Osteoblast (primary cell): Measurements from ENCODE around the gene INSIG1. TPM values are rescaled to one million over a fixed set of nuclear protein-coding genes. Genes with fewer than 3 reads are reported as not detected.

Experiments
- DNase-seq: peaks from one replicate; pipeline ENCODE4 v3.0.0; 2011; ENCODE audit warnings: low spot score, mixed read lengths; ENCODE audit not compliant: insufficient read length; ENCODE audit errors: missing footprints
- H2AFZ ChIP-seq: 2 replicates; pipeline ENCODE4 v1.6.0; 2011; ENCODE audit warnings: mild to moderate bottlenecking, low read length
- H3K27ac ChIP-seq: 2 replicates; pipeline ENCODE4 v1.5.1; 2011; ENCODE audit warnings: mild to moderate bottlenecking, low read depth, low read length, moderate library complexity
- H3K27me3 ChIP-seq: 2 replicates; pipeline ENCODE4 v1.6.0; 2012; ENCODE audit warnings: mild to moderate bottlenecking, control low read depth, inconsistent platforms, low read length, moderate library complexity; ENCODE audit not compliant: insufficient read depth
- H3K36me3 ChIP-seq: 2 replicates; pipeline ENCODE4 v1.5.1; 2011; ENCODE audit warnings: mild to moderate bottlenecking, low read length, control low read depth, moderate library complexity; ENCODE audit not compliant: insufficient read depth
- H3K4me1 ChIP-seq: 2 replicates; pipeline ENCODE4 v1.5.1; 2011; ENCODE audit warnings: mild to moderate bottlenecking, low read length, control low read depth, moderate library complexity; ENCODE audit not compliant: insufficient read depth
- H3K4me2 ChIP-seq: 2 replicates; pipeline ENCODE4 v1.6.0; 2011; ENCODE audit warnings: mild to moderate bottlenecking, low read length; ENCODE audit not compliant: insufficient read depth
- H3K4me3 ChIP-seq: fragments of 200-600 bp; sonication (generic); 3 replicates; pipeline ENCODE4 v1.5.1; 2012; ENCODE audit warnings: mild to moderate bottlenecking, low read length, inconsistent platforms; ENCODE audit not compliant: insufficient read depth
- H3K79me2 ChIP-seq: 2 replicates; pipeline ENCODE4 v1.6.0; 2012; ENCODE audit warnings: mild to moderate bottlenecking, low read length, control low read depth, inconsistent platforms; ENCODE audit not compliant: insufficient read depth
- H3K9me3 ChIP-seq: 2 replicates; pipeline ENCODE4 v1.5.1; 2011; ENCODE audit warnings: low read depth, low read length, control low read depth
- H4K20me1 ChIP-seq: 2 replicates; pipeline ENCODE4 v1.6.0; 2012; ENCODE audit warnings: mild to moderate bottlenecking, low read length, control low read depth; ENCODE audit not compliant: insufficient read depth
- CTCF ChIP-seq: IDR thresholded peaks from 2 replicates; pipeline ENCODE4 v1.5.1; 2011; ENCODE audit warnings: mild to moderate bottlenecking, low read depth, low read length, moderate library complexity; ENCODE audit errors: extremely low read depth
- total RNA-seq: library from RNA; depleted of rRNA; stranded (reverse); fragments of >200 nt; gene quantifications from 2 replicates; pipeline ENCODE4 v1.2.3, GENCODE V29; 2012

Gene INSIG1
- total RNA-seq, 1 donor = 835 TPM

- no peaks in the 10 kb centered on the region for H4K20me1 ChIP-seq
Observed at GRCh38 chr7:155281398-155281969, 16.2 kb upstream of the INSIG1 start.

DNA sequence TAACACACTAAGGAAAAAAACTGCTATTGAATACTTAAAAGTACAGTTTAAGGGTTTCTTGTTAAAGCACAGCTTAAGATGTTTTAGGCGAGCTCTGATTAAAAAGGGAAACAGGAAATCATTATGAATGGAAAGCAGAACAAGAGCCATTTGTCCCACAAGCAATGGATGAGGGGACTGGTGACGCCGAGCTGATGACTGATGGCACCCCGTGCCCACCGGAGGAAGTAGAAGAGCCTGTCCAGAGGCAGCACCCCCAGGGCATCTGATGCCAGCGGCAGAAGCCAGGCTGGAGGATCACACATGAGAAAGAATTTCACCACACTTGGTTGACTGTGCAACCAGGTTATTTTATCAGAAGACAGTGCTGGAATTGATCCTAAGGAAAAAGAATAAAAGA lies 15.0 kb upstream of the INSIG1 start:
- peak; percentile 25 for DNase-seq
- Histone ChIP-seq H2AFZ (no peak overlapping the region), H3K4me3 (no peak overlapping the region), H3K27me3 (peaks cover 7% of the 10 kb centered on the region), H4K20me1 (no peaks in the 10 kb centered on the region), H3K36me3 (no peaks in the 10 kb centered on the region), H3K4me2 (no peak overlapping the region), H3K79me2 (no peaks in the 10 kb centered on the region), H3K9me3 (no peaks in the 10 kb centered on the region), H3K4me1 (peaks cover 3% of the 10 kb centered on the region), H3K27ac (no peak overlapping the region)
- TF ChIP-seq CTCF = no peak

More at GRCh38 chr7:155281398-155281969, 16.2 kb upstream of the INSIG1 start:
- Histone ChIP-seq H3K27ac (no peak overlapping the region), H3K79me2 (no peaks in the 10 kb centered on the region), H3K9me3 (no peaks in the 10 kb centered on the region), H3K4me2 (no peak overlapping the region), H2AFZ (no peak overlapping the region), H3K27me3 (peaks cover 7% of the 10 kb centered on the region), H3K4me3 (no peak overlapping the region), H3K4me1 (peaks cover 10% of the 10 kb centered on the region), H3K36me3 (no peaks in the 10 kb centered on the region)
- no peak for TF ChIP-seq CTCF
- peak; percentile 63 for DNase-seq

DNA sequence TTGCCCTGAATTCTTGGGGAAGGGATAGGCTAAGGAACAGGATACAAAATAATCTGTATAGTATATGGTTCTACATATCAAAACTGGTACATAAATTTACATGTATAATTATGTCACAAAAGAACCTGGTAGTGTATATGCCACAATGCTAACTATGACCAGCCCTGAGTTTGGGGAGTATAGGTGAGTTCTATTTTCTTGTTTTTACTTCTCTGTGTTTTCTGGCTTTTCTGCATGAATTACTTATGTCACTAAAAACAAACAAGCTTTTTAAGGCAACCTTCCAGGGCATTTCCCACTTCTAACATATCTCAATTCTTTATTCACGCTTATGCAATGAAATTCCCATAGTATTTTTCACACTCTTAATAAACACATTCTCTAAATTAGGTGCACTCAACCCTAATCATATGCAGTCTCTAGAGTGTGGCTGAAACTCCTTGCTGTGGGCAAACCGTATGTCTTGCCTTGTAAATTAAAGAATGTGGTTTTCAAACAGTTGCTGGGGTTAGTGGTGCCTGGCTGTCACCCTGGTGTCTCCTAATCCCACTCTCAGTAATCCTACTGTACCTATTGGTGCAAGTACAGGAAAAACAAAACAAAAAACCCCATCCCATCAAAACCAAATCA lies 14.0 kb upstream of the INSIG1 start:
- no peak overlapping the region for H3K27ac ChIP-seq
- DNase-seq = peak; percentile 58
- TF ChIP-seq CTCF = no peak

GRCh38 chr7:155284496-155285274 lies 13.0 kb upstream of the INSIG1 start:
- peak; percentile 59 for DNase-seq
- H3K4me1 ChIP-seq = no peaks in the 10 kb centered on the region
- H3K27ac ChIP-seq = no peak overlapping the region
- H2AFZ ChIP-seq = no peak overlapping the region
- no peak overlapping the region for H3K4me3 ChIP-seq
- H3K4me2 ChIP-seq = no peak overlapping the region
- peaks cover 7% of the 10 kb centered on the region for H3K27me3 ChIP-seq
- no peaks in the 10 kb centered on the region for H4K20me1 ChIP-seq
- no peaks in the 10 kb centered on the region for H3K79me2 ChIP-seq
- no peak for TF ChIP-seq CTCF
- no peaks in the 10 kb centered on the region for H3K36me3 ChIP-seq
- no peaks in the 10 kb centered on the region for H3K9me3 ChIP-seq

More for the DNA sequence above, 14.0 kb upstream of the INSIG1 start:
- H2AFZ ChIP-seq = no peak overlapping the region
- no peaks in the 10 kb centered on the region for H4K20me1 ChIP-seq
- H3K4me1 ChIP-seq = no peaks in the 10 kb centered on the region
- no peaks in the 10 kb centered on the region for H3K36me3 ChIP-seq
- peaks cover 7% of the 10 kb centered on the region for H3K27me3 ChIP-seq
- H3K9me3 ChIP-seq = no peaks in the 10 kb centered on the region
- no peak overlapping the region for H3K4me3 ChIP-seq
- H3K79me2 ChIP-seq = no peaks in the 10 kb centered on the region
- no peak overlapping the region for H3K4me2 ChIP-seq
